Astrocyte (in vitro differentiated cells and primary cell): ENCODE data around the gene BICRA. TPM values are rescaled to one million over a fixed set of nuclear protein-coding genes. Genes with fewer than 3 reads are reported as not detected.
A peak's percentile ranks its signal among the peaks of the same experiment; 100 is the strongest.

ENCODE experiments used
- DNase-seq: peaks from one replicate; pipeline ENCODE4 v3.0.0-alpha.2; 2010; ENCODE audit warnings: low read depth
- FAIRE-seq: peaks from 2 replicates; lab custom pipeline; 2011; peaks lifted over from hg19 to GRCh38; lab: Jason Lieb, UNC
- H2AFZ ChIP-seq: 2 replicates; pipeline ENCODE4 v1.6.0; 2012; ENCODE audit warnings: low read depth, low read length, inconsistent platforms
- H3K27ac ChIP-seq: 2 replicates; pipeline ENCODE4 v1.5.1; 2011; ENCODE audit warnings: low read depth, low read length, inconsistent platforms
- H3K27me3 ChIP-seq: 2 replicates; pipeline ENCODE4 v1.6.0; 2011; ENCODE audit warnings: low read length, inconsistent platforms; ENCODE audit not compliant: insufficient read depth
- H3K36me3 ChIP-seq: 2 replicates; pipeline ENCODE4 v1.5.1; 2011; ENCODE audit warnings: low read length, inconsistent platforms; ENCODE audit not compliant: insufficient read depth
- H3K4me1 ChIP-seq: 2 replicates; pipeline ENCODE4 v1.5.1; 2011; ENCODE audit warnings: low read length, inconsistent platforms; ENCODE audit not compliant: insufficient read depth
- H3K4me2 ChIP-seq: 2 replicates; pipeline ENCODE4 v1.6.0; 2012; ENCODE audit warnings: low read length, inconsistent platforms
- H3K4me3 ChIP-seq: 2 replicates; pipeline ENCODE4 v1.5.1; 2011; ENCODE audit warnings: low read depth, mild to moderate bottlenecking, low read length, inconsistent platforms; ENCODE audit not compliant: insufficient read depth
- H3K79me2 ChIP-seq: 2 replicates; pipeline ENCODE4 v1.6.0; 2012; ENCODE audit warnings: mild to moderate bottlenecking, low read length, inconsistent platforms; ENCODE audit not compliant: insufficient read depth
- H3K9ac ChIP-seq: 2 replicates; pipeline ENCODE4 v1.6.0; 2012; ENCODE audit warnings: mild to moderate bottlenecking, low read length, inconsistent platforms
- H3K9me3 ChIP-seq: 2 replicates; pipeline ENCODE4 v1.5.1; 2012; ENCODE audit warnings: low read depth, mild to moderate bottlenecking, low read length, inconsistent platforms; ENCODE audit not compliant: insufficient read depth
- H4K20me1 ChIP-seq: 2 replicates; pipeline ENCODE4 v1.6.0; 2012; ENCODE audit warnings: low read length, inconsistent platforms; ENCODE audit not compliant: insufficient read depth
- H3K27ac Mint-ChIP-seq: one replicate; pipeline ENCODE4 v1.8.0; 2021; ENCODE audit warnings: mild to moderate bottlenecking, mixed read lengths; ENCODE audit not compliant: unreplicated experiment
- H3K27me3 Mint-ChIP-seq: one replicate; pipeline ENCODE4 v1.8.0; 2021; ENCODE audit warnings: low read depth, mixed read lengths; ENCODE audit not compliant: unreplicated experiment
- H3K36me3 Mint-ChIP-seq: one replicate; pipeline ENCODE4 v1.8.0; 2021; ENCODE audit warnings: low read depth, mixed read lengths; ENCODE audit not compliant: unreplicated experiment
- H3K4me1 Mint-ChIP-seq: one replicate; pipeline ENCODE4 v1.8.0; 2021; ENCODE audit warnings: low read depth, mixed read lengths; ENCODE audit not compliant: unreplicated experiment
- H3K4me3 Mint-ChIP-seq: one replicate; pipeline ENCODE4 v1.8.0; 2021; ENCODE audit warnings: mild to moderate bottlenecking, moderate library complexity, mixed read lengths; ENCODE audit not compliant: unreplicated experiment
- H3K9me3 Mint-ChIP-seq: one replicate; pipeline ENCODE4 v1.8.0; 2021; ENCODE audit warnings: mild to moderate bottlenecking, mixed read lengths; ENCODE audit not compliant: unreplicated experiment
- CTCF ChIP-seq: IDR thresholded peaks from 2 replicates; pipeline ENCODE4 v1.5.1; 2011; ENCODE audit warnings: low read depth, mild to moderate bottlenecking, inconsistent platforms, low read length, moderate library complexity; ENCODE audit not compliant: insufficient read depth
- EZH2 ChIP-seq: IDR thresholded peaks from 2 replicates; pipeline ENCODE4 v1.6.1; 2012; ENCODE audit warnings: mild to moderate bottlenecking, low read length, inconsistent platforms; ENCODE audit not compliant: insufficient read depth
- total RNA-seq: library from RNA; stranded (reverse); gene quantifications from 2 replicates; pipeline ENCODE4 v1.2.1, GENCODE V29; 2021

Gene BICRA
- total RNA-seq, 1 donor from 2014 or later: 20.7 TPM

GRCh38 chr19:47610902-47611301 lies 2.0 kb downstream of the BICRA start:
- peaks cover 2% of the 10 kb centered on the region for H3K36me3 Mint-ChIP-seq
- TF ChIP-seq EZH2: no peak
- no peak for TF ChIP-seq CTCF

GRCh38 chr19:47613165-47614020 lies 4.5 kb downstream of the BICRA start:
- Histone ChIP-seq H2AFZ (no peak overlapping the region), H4K20me1 (peaks cover 76% of the 10 kb centered on the region), H3K4me2 (peak overlapping the region; percentile 68), H3K27ac (peak overlapping the region; percentile 61), H3K27me3 (no peaks in the 10 kb centered on the region), H3K4me1 (peaks cover 20% of the 10 kb centered on the region), H3K79me2 (peaks cover 90% of the 10 kb centered on the region), H3K36me3 (no peaks in the 10 kb centered on the region), H3K4me3 (no peak overlapping the region), H3K9ac (peak overlapping the region; percentile 56), H3K9me3 (no peaks in the 10 kb centered on the region)
- Mint-ChIP-seq H3K4me1 (peaks cover 26% of the 10 kb centered on the region), H3K4me3 (peak overlapping the region; percentile 46), H3K27ac (peak overlapping the region; percentile 66), H3K9me3 (no peaks in the 10 kb centered on the region), H3K36me3 (peaks cover 2% of the 10 kb centered on the region), H3K27me3 (no peaks in the 10 kb centered on the region)
- FAIRE-seq: no peak
- peak; percentile 68 for DNase-seq
- no peak for TF ChIP-seq EZH2
- no peak for TF ChIP-seq CTCF

More at GRCh38 chr19:47610902-47611301, 2.0 kb downstream of the BICRA start:
- FAIRE-seq: no peak
- H2AFZ ChIP-seq: no peak overlapping the region
- peak overlapping the region; percentile 92 for H3K4me2 ChIP-seq
- Mint-ChIP-seq H3K4me3 (peak overlapping the region; percentile 83), H3K27me3 (no peaks in the 10 kb centered on the region), H3K4me1 (peaks cover 27% of the 10 kb centered on the region), H3K27ac (peak overlapping the region; percentile 67), H3K9me3 (no peaks in the 10 kb centered on the region)
- peaks cover 75% of the 10 kb centered on the region for H3K79me2 ChIP-seq
- no peak for DNase-seq
- H3K27me3 ChIP-seq: no peaks in the 10 kb centered on the region
- H4K20me1 ChIP-seq: peaks cover 58% of the 10 kb centered on the region
- H3K4me3 ChIP-seq: peak overlapping the region; percentile 70
- H3K4me1 ChIP-seq: peaks cover 24% of the 10 kb centered on the region
- no peak overlapping the region for H3K27ac ChIP-seq
- H3K36me3 ChIP-seq: no peaks in the 10 kb centered on the region
- H3K9me3 ChIP-seq: no peaks in the 10 kb centered on the region
- H3K9ac ChIP-seq: peak overlapping the region; percentile 89

GRCh38 chr19:47614021-47614295 lies 5.0 kb downstream of the BICRA start:
- Histone ChIP-seq H2AFZ (no peak overlapping the region), H3K36me3 (no peaks in the 10 kb centered on the region), H4K20me1 (peaks cover 81% of the 10 kb centered on the region), H3K27ac (no peak overlapping the region), H3K4me3 (no peak overlapping the region), H3K27me3 (no peaks in the 10 kb centered on the region), H3K9me3 (no peaks in the 10 kb centered on the region), H3K79me2 (peaks cover 95% of the 10 kb centered on the region), H3K4me2 (no peak overlapping the region), H3K9ac (peak overlapping the region; percentile 56), H3K4me1 (peaks cover 24% of the 10 kb centered on the region)
- DNase-seq: no peak
- H3K4me1 Mint-ChIP-seq: peaks cover 27% of the 10 kb centered on the region
- H3K36me3 Mint-ChIP-seq: peaks cover 2% of the 10 kb centered on the region
- H3K27me3 Mint-ChIP-seq: no peaks in the 10 kb centered on the region
- TF ChIP-seq CTCF (no peak), EZH2 (no peak)
- peak overlapping the region; percentile 46 for H3K4me3 Mint-ChIP-seq
- no peaks in the 10 kb centered on the region for H3K9me3 Mint-ChIP-seq
- no peak for FAIRE-seq
- H3K27ac Mint-ChIP-seq: peak overlapping the region; percentile 66
